HepG2 (cell line): ENCODE results near the gene CFAP61. TPM values are rescaled to one million over a fixed set of nuclear protein-coding genes. Genes with fewer than 3 reads are reported as not detected.
A peak's percentile ranks its signal among the peaks of the same experiment; 100 is the strongest.

Source experiments
- CREB1 ChIP-seq, 2 experiments: fragments of 450-650 bp in 1 of 2; IDR thresholded peaks; 2 replicates each; pipeline ENCODE4 v1.6.1; 2016 to 2017; ENCODE audit warnings: control low read depth in 1 of 2, mild to moderate bottlenecking in 1 of 2, missing compliant biosample characterization in 1 of 2, missing genetic modification characterization in 1 of 2
- DMAP1 ChIP-seq: IDR thresholded peaks from 2 replicates; pipeline ENCODE4 v1.6.1; 2016
- ESRRA ChIP-seq: sonication (generic); formaldehyde crosslinking; IDR thresholded peaks from 2 replicates; pipeline ENCODE4 v1.5.1; 2020; ENCODE audit warnings: mild to moderate bottlenecking, low read depth, missing genetic modification reagents
- HNRNPK ChIP-seq: fragments of 200-400 bp; formaldehyde crosslinking; IDR thresholded peaks from 2 replicates; pipeline ENCODE4 v1.6.1; 2018; ENCODE audit warnings: low read length, low read depth, moderate library complexity, mild to moderate bottlenecking; ENCODE audit not compliant: poor library complexity, severe bottlenecking
- HOXD1 ChIP-seq: sonication (generic); formaldehyde crosslinking; IDR thresholded peaks from 2 replicates; pipeline ENCODE4 v1.5.0; 2020; ENCODE audit warnings: missing genetic modification reagents
- KDM1A ChIP-seq: IDR thresholded peaks from 2 replicates; pipeline ENCODE4 v1.6.1; 2016; ENCODE audit warnings: missing compliant biosample characterization
- NCOR1 ChIP-seq: fragments of 200-600 bp; sonication (generic); IDR thresholded peaks from 2 replicates; pipeline ENCODE4 v1.7.0; 2017; ENCODE audit warnings: antibody characterized with exemption, low read length, borderline replicate concordance
- ONECUT2 ChIP-seq: sonication (generic); formaldehyde crosslinking; IDR thresholded peaks from 2 replicates; pipeline ENCODE4 v1.4.0; 2020; ENCODE audit warnings: missing genetic modification reagents
- RNF2 ChIP-seq: fragments of 450-650 bp; conservative IDR thresholded peaks from 2 replicates; pipeline ENCODE4 v1.6.1; 2016; ENCODE audit warnings: low read depth
- SALL2 ChIP-seq: sonication (generic); formaldehyde crosslinking; IDR thresholded peaks from 2 replicates; pipeline ENCODE4 v1.8.1; 2023; ENCODE audit warnings: mild to moderate bottlenecking, missing genetic modification reagents, inconsistent platforms
- SMARCE1 ChIP-seq: fragments of 450-650 bp; IDR thresholded peaks from 2 replicates; pipeline ENCODE4 v1.6.1; 2017; ENCODE audit warnings: borderline replicate concordance
- SYNCRIP ChIP-seq: fragments of 200-400 bp; formaldehyde crosslinking; IDR thresholded peaks from 2 replicates; pipeline ENCODE4 v1.6.1; 2018; ENCODE audit warnings: mild to moderate bottlenecking, low read depth, low read length; ENCODE audit not compliant: insufficient read depth
- U2AF1 ChIP-seq: fragments of 200-400 bp; formaldehyde crosslinking; optimal IDR thresholded peaks from 2 replicates; pipeline ENCODE3; 2017; ENCODE audit warnings: mild to moderate bottlenecking, low read depth, low read length
- ZBTB21 ChIP-seq: sonication (generic); formaldehyde crosslinking; IDR thresholded peaks from 2 replicates; pipeline ENCODE4 v1.4.0; 2020; ENCODE audit warnings: missing genetic modification reagents
- ZFX ChIP-seq: sonication (generic); formaldehyde crosslinking; IDR thresholded peaks from 2 replicates; pipeline ENCODE4 v1.4.0; 2020; ENCODE audit warnings: mild to moderate bottlenecking, low read depth, missing genetic modification reagents, moderate library complexity
- ZNF205 ChIP-seq: IDR thresholded peaks from 2 replicates; pipeline ENCODE4 v1.6.1; 2018; ENCODE audit warnings: missing biosample characterization, missing genetic modification reagents
- ZNF256 ChIP-seq: sonication (generic); formaldehyde crosslinking; conservative IDR thresholded peaks from 2 replicates; pipeline ENCODE4 v1.4.0; 2020; ENCODE audit warnings: missing genetic modification reagents
- ZNF274 ChIP-seq: sonication (generic); formaldehyde crosslinking; IDR thresholded peaks from 2 replicates; pipeline ENCODE4 v1.5.1; 2020; ENCODE audit warnings: mild to moderate bottlenecking, missing genetic modification reagents
- ZNF431 ChIP-seq: sonication (generic); formaldehyde crosslinking; IDR thresholded peaks from 2 replicates; pipeline ENCODE4 v1.9.0; 2022; ENCODE audit warnings: missing genetic modification reagents, low read depth, mild to moderate bottlenecking, borderline replicate concordance
- ZNF468 ChIP-seq: sonication (generic); formaldehyde crosslinking; IDR thresholded peaks from 2 replicates; pipeline ENCODE4 v1.8.0; 2022; ENCODE audit warnings: mild to moderate bottlenecking, moderate library complexity, missing genetic modification reagents
- ZNF781 ChIP-seq: sonication (generic); formaldehyde crosslinking; IDR thresholded peaks from 2 replicates; pipeline ENCODE4 v1.5.1; 2020; ENCODE audit warnings: borderline replicate concordance, mild to moderate bottlenecking, missing genetic modification reagents; ENCODE audit errors: not compliant biosample characterization
- polyA plus RNA-seq, 8 experiments: library from polyadenylated mRNA; depleted of rRNA in 3 of 8; stranded (reverse) in 7 of 8; unstranded in 1 of 8; fragments of >200 nt; fragmentation: Illumina TruSeq in 4 of 8; extraction: Trizol in 4 of 8; gene quantifications; 2 replicates each; pipeline versions ENCODE4 v1.2.1 to v1.2.3, GENCODE V29; 2011 to 2016; ENCODE audit warnings: low read depth in 4 of 8, missing spikeins in 1 of 8, mixed read lengths in 1 of 8; ENCODE audit not compliant: insufficient read depth in 1 of 8
- total RNA-seq, 5 experiments: library from RNA; depleted of rRNA; stranded (reverse); fragments of >200 nt; fragmentation: Illumina TruSeq; extraction: Trizol; gene quantifications; 2 replicates each; pipeline ENCODE4 v1.2.3, GENCODE V29; 2016; ENCODE audit warnings: low read depth in 1 of 5
- TF ChIP-seq, protein P1 (sequence below): sonication (generic); formaldehyde crosslinking; IDR thresholded peaks from 2 replicates; pipeline ENCODE4 v1.4.0; 2020; ENCODE audit warnings: missing genetic modification reagents
- TF ChIP-seq, protein P2 (sequence below): sonication (generic); formaldehyde crosslinking; IDR thresholded peaks from 2 replicates; pipeline ENCODE4 v1.4.0; 2020; ENCODE audit warnings: mild to moderate bottlenecking, missing genetic modification reagents

Gene CFAP61
- total and polyA plus RNA-seq, 2 of the 13 experiments (the other 11 are each of a cell fraction or from before 2014, with no cell fraction given): 0.27 TPM; not detected in 1

DNA sequence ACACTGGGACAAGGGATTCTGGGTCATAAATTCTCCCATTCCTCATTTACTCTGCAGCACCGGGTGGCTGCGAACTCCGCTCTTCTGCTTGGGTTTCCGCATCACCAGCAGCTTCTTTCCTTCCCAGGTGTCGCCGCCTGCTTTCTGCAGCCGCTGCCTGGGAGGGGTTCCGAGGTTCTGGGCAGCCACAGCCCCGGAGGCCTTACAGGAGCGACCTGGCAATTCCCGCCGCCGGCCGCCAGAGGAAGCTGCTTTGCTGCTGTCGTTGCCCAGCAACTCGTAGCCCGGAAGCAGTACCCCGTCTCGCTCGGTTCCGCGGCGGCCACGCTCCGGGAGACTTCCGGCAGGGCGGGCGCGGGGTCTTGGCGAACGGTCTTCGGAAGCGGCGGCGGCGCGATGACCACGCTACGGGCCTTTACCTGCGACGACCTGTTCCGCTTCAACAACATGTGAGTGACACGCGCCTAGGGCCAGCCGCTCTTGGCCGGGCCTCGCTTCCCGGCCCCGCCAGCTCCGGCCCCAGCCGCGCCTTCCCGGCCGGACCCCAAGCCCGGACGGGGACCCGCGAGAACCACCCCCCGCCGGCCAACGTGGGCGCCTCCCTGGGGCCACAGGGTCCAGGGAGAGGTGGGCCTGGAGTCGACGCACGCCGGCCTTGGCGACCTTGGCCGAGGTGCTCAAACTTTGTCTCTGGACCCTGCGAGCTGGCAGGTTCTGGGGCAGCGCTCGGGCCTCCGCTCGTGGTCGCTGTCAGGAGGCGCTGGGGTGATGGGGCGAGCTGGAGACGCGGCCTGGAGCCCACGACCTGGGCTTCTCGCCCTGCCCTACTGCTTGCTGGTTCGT is 35.1 kb upstream of the CFAP61 start, which contains the start of gene NAA20 (continued):
- TF ChIP-seq U2AF1 (peak; percentile 83), ZNF781 (CRISPR knock-in tag) (peak; percentile 78), DMAP1 (CRISPR knock-in tag) (peak; percentile 97), ONECUT2 (CRISPR knock-in tag) (peak; percentile 70; the same call in 1 of the 2 replicates), NCOR1 (peak; percentile 30; the same call in 1 of the 2 replicates), ESRRA (CRISPR knock-in tag) (peak; percentile 66), ZNF256 (CRISPR knock-in tag) (no peak; the same call in 1 of the 2 replicates), ZNF205 (CRISPR knock-in tag) (peak; percentile 89), ZBTB21 (CRISPR knock-in tag) (no peak; the same call in 1 of the 2 replicates), SMARCE1 (no peak), ZNF274 (CRISPR knock-in tag) (peak; percentile 94), HOXD1 (CRISPR knock-in tag) (peak; percentile 89), SALL2 (CRISPR knock-in tag) (peak; percentile 95), SYNCRIP (no peak), ZNF468 (CRISPR knock-in tag) (no peak; the same call in 1 of the 2 replicates), KDM1A (CRISPR knock-in tag) (peak; percentile 23; the same call in 1 of the 2 replicates), CREB1 (IDR thresholded peaks at IDR 0.05) (peak; percentile 64), CREB1 (CRISPR knock-in tag; IDR thresholded peaks at IDR 0.05) (no peak), ZNF431 (no peak; the same call in 1 of the 2 replicates), RNF2 (peak; percentile 99), HNRNPK (peak; percentile 77), ZFX (peak; percentile 96)
- TF ChIP-seq, protein P1, sequence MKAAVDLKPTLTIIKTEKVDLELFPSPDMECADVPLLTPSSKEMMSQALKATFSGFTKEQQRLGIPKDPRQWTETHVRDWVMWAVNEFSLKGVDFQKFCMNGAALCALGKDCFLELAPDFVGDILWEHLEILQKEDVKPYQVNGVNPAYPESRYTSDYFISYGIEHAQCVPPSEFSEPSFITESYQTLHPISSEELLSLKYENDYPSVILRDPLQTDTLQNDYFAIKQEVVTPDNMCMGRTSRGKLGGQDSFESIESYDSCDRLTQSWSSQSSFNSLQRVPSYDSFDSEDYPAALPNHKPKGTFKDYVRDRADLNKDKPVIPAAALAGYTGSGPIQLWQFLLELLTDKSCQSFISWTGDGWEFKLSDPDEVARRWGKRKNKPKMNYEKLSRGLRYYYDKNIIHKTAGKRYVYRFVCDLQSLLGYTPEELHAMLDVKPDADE (CRISPR knock-in tag): 0 out of 2 replicates have a peak, but pooled peaks have one; percentile 66
- TF ChIP-seq, protein P2, sequence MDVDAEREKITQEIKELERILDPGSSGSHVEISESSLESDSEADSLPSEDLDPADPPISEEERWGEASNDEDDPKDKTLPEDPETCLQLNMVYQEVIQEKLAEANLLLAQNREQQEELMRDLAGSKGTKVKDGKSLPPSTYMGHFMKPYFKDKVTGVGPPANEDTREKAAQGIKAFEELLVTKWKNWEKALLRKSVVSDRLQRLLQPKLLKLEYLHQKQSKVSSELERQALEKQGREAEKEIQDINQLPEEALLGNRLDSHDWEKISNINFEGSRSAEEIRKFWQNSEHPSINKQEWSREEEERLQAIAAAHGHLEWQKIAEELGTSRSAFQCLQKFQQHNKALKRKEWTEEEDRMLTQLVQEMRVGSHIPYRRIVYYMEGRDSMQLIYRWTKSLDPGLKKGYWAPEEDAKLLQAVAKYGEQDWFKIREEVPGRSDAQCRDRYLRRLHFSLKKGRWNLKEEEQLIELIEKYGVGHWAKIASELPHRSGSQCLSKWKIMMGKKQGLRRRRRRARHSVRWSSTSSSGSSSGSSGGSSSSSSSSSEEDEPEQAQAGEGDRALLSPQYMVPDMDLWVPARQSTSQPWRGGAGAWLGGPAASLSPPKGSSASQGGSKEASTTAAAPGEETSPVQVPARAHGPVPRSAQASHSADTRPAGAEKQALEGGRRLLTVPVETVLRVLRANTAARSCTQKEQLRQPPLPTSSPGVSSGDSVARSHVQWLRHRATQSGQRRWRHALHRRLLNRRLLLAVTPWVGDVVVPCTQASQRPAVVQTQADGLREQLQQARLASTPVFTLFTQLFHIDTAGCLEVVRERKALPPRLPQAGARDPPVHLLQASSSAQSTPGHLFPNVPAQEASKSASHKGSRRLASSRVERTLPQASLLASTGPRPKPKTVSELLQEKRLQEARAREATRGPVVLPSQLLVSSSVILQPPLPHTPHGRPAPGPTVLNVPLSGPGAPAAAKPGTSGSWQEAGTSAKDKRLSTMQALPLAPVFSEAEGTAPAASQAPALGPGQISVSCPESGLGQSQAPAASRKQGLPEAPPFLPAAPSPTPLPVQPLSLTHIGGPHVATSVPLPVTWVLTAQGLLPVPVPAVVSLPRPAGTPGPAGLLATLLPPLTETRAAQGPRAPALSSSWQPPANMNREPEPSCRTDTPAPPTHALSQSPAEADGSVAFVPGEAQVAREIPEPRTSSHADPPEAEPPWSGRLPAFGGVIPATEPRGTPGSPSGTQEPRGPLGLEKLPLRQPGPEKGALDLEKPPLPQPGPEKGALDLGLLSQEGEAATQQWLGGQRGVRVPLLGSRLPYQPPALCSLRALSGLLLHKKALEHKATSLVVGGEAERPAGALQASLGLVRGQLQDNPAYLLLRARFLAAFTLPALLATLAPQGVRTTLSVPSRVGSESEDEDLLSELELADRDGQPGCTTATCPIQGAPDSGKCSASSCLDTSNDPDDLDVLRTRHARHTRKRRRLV (CRISPR knock-in tag): no peak; the same call in none of the 2 replicates
